ENCODE results near the gene MANSC4. TPM values are rescaled to one million over a fixed set of nuclear protein-coding genes. Genes with fewer than 3 reads are reported as not detected.

The MANSC4 gene
- not detected for total RNA-seq

DNA sequence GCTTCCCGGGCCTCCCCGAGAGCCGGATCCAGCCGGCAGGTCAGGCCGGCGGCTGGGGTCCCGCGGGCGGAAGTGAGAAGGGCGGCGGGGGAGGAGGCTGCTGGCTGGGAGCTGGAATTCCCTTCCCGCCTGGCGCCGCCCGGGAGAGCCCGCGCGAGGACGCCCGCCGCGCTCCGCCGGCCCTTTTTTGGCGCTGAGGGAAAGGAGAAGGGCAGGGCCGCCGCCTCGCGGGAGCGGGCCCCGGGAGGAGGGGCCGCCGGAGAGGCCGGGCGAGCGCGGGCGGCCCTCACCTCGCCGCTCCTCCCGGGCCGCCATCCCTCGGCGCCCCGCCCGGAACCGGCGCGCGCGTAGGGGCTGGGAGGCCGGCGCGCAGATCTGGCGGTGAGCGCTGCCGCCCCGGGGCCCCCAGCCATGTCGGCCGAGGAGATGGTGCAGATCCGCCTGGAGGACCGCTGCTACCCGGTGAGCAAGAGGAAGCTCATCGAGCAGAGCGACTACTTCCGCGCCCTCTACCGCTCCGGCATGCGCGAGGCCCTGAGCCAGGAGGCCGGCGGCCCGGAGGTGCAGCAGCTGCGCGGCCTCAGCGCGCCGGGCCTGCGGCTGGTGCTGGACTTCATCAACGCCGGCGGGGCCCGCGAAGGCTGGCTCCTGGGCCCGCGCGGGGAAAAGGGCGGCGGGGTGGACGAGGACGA lies at the start of gene MANSC4, which contains the start of gene KLHL42:
Gene MANSC4 (minus strand): TSS at position 317 of the 692 bp plus-strand sequence. CDS start 8,960 bp downstream, outside the sequence.
Gene KLHL42 (plus strand): TSS at position 314 of the 692 bp plus-strand sequence. CDS start 98 bp downstream, at position 412.
- H3K4me1 ChIP-seq (ENCODE audit: control insufficient read depth in 3 of 3, insufficient read depth in 3 of 3, low read length in 3 of 3): peaks cover 12 to 19% (median 19%) of the 10 kb centered on the region in 3 donors
- H3K36me3 ChIP-seq (ENCODE audit: control insufficient read depth in 3 of 3, insufficient read depth in 3 of 3, low read length in 3 of 3): peaks cover 0 to 3% (median 0%) of the 10 kb centered on the region in 3 donors
- peak within 1 kb of the TSS; percentile 88 to 90 (median 88) for H3K4me3 ChIP-seq (ENCODE audit: low read length in 3 of 3)
- H3K27ac ChIP-seq (ENCODE audit: low read depth, low read length): peak within 1 kb of the TSS; percentile 37
- no peaks in the 10 kb centered on the region for H3K9me3 ChIP-seq (ENCODE audit: control insufficient read depth in 3 of 3, low read length in 3 of 3)
- H3K9ac ChIP-seq (ENCODE audit: low read depth in 1 of 3, low read length in 3 of 3): peak within 1 kb of the TSS; percentile 69 to 89 (median 85)
- no peaks in the 10 kb centered on the region for H3K27me3 ChIP-seq (ENCODE audit: control insufficient read depth in 3 of 3, insufficient read depth in 3 of 3, low read length in 3 of 3)

- no peak overlapping the region for H3K4me3 ChIP-seq (ENCODE audit: low read length in 3 of 3)
- no peak overlapping the region for H3K27ac ChIP-seq (ENCODE audit: low read depth, low read length)
- H3K27me3 ChIP-seq (ENCODE audit: control insufficient read depth in 3 of 3, insufficient read depth in 3 of 3, low read length in 3 of 3): peaks cover 0 to 2% (median 0%) of the 10 kb centered on the region in 3 donors
- H3K36me3 ChIP-seq (ENCODE audit: control insufficient read depth in 3 of 3, insufficient read depth in 3 of 3, low read length in 3 of 3): no peaks in the 10 kb centered on the region
- H3K9me3 ChIP-seq (ENCODE audit: control insufficient read depth in 3 of 3, low read length in 3 of 3): no peaks in the 10 kb centered on the region
- no peak overlapping the region for H3K9ac ChIP-seq (ENCODE audit: low read depth in 1 of 3, low read length in 3 of 3)
- no peaks in the 10 kb centered on the region for H3K4me1 ChIP-seq (ENCODE audit: control insufficient read depth in 3 of 3, insufficient read depth in 3 of 3, low read length in 3 of 3)
These were observed 48.2 kb upstream of the MANSC4 start for GRCh38 chr12:27828196-27828595.

DNA sequence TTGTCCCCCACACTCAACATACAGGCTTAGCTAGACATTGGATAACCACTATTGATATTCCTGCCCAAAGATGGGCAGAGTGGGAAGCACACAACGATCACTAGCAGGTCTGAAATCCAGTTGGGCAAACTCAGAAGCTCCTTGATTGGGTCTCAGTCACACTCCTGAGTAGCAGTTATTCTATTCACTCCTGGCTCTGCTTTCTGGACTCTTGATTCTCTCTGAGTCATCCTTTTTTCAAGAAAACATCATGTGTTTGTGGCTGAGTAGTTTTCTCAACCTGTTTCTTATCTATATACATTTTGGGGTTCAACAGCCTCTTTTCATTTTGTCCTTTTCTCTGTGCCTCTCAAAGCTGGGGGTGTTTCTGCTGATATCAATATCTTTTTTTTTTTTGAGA lies 46.0 kb upstream of the MANSC4 start:
- Histone ChIP-seq H3K4me1 (ENCODE audit: control insufficient read depth in 3 of 3, insufficient read depth in 3 of 3, low read length in 3 of 3) (peaks cover 0 to 3% (median 0%) of the 10 kb centered on the region in 3 donors), H3K27ac (ENCODE audit: low read depth, low read length) (no peak overlapping the region), H3K9me3 (ENCODE audit: control insufficient read depth in 3 of 3, low read length in 3 of 3) (no peaks in the 10 kb centered on the region), H3K27me3 (ENCODE audit: control insufficient read depth in 3 of 3, insufficient read depth in 3 of 3, low read length in 3 of 3) (peaks cover 0 to 3% (median 0%) of the 10 kb centered on the region in 3 donors), H3K9ac (ENCODE audit: low read depth in 1 of 3, low read length in 3 of 3) (no peak overlapping the region), H3K36me3 (ENCODE audit: control insufficient read depth in 3 of 3, insufficient read depth in 3 of 3, low read length in 3 of 3) (no peaks in the 10 kb centered on the region), H3K4me3 (ENCODE audit: low read length in 3 of 3) (no peak overlapping the region)

DNA sequence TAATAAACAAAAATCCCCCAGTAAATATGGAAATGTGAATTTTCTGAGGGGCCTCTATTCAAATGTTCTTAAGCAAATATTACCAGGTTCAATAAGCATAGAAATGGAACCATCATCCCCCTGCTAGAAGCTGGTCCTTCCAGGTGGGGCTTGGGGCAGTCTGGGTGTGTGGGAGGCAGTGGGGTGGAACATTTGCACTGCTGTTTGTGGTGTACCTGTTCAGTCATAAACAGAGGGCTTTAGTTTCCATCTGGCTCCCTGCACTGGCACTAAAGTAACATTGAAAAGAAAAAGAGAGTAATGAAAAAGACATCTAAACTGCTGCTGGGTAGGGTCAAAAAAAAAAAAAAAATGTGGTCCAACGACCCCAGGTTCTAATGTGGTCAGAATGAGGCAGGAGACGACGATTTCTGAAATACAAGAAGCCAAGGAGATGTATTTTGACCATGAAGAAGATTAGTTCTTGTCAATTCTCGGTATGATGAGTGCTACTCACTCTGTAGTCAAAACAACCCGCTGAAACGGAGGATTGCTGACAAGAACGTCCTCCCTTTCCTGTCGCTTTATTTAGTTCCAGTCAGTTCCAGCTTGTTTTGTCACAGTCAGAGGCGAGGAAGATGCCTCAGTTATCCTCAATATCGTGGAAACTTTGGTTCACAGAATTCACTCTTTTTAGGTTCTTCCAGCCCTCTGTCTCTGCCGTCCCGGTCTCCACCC lies 44.2 kb upstream of the MANSC4 start:
- Histone ChIP-seq H3K9me3 (ENCODE audit: control insufficient read depth in 3 of 3, low read length in 3 of 3) (no peaks in the 10 kb centered on the region), H3K27ac (ENCODE audit: low read depth, low read length) (no peak overlapping the region), H3K9ac (ENCODE audit: low read depth in 1 of 3, low read length in 3 of 3) (no peak overlapping the region), H3K27me3 (ENCODE audit: control insufficient read depth in 3 of 3, insufficient read depth in 3 of 3, low read length in 3 of 3) (peaks cover 0 to 3% (median 0%) of the 10 kb centered on the region in 3 donors), H3K36me3 (ENCODE audit: control insufficient read depth in 3 of 3, insufficient read depth in 3 of 3, low read length in 3 of 3) (no peaks in the 10 kb centered on the region), H3K4me3 (ENCODE audit: low read length in 3 of 3) (no peak overlapping the region), H3K4me1 (ENCODE audit: control insufficient read depth in 3 of 3, insufficient read depth in 3 of 3, low read length in 3 of 3) (peaks cover 0 to 3% (median 0%) of the 10 kb centered on the region in 3 donors)

DNA sequence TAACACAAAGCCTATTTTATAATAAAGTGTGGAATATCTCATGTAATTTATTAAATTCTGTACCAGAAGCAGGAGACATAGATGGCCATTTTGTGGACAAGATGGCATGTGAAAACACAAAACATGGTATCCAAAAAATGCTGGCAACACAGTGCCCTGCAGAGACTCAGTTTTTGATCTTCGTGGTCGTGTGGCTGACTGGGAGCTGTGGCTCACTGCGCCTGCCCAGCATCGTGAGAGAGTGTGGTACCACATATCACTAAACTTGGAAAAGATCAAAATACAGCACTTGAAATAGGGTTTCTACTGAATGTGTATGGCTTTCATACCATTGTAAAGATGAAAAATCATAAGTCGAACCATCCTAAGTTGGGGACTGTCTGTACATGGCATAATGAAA lies 43.0 kb upstream of the MANSC4 start:
- no peaks in the 10 kb centered on the region for H3K9me3 ChIP-seq (ENCODE audit: control insufficient read depth in 3 of 3, low read length in 3 of 3)
- H3K4me3 ChIP-seq (ENCODE audit: low read length in 3 of 3): no peak overlapping the region
- no peaks in the 10 kb centered on the region for H3K36me3 ChIP-seq (ENCODE audit: control insufficient read depth in 3 of 3, insufficient read depth in 3 of 3, low read length in 3 of 3)
- H3K27me3 ChIP-seq (ENCODE audit: control insufficient read depth in 3 of 3, insufficient read depth in 3 of 3, low read length in 3 of 3): peaks cover 0 to 3% (median 0%) of the 10 kb centered on the region in 3 donors
- no peak overlapping the region for H3K27ac ChIP-seq (ENCODE audit: low read depth, low read length)
- H3K9ac ChIP-seq (ENCODE audit: low read depth in 1 of 3, low read length in 3 of 3): no peak overlapping the region
- peaks cover 0 to 3% (median 0%) of the 10 kb centered on the region in 3 donors for H3K4me1 ChIP-seq (ENCODE audit: control insufficient read depth in 3 of 3, insufficient read depth in 3 of 3, low read length in 3 of 3)

GRCh38 chr12:27822076-27822712 lies 42.2 kb upstream of the MANSC4 start:
- H3K27ac ChIP-seq (ENCODE audit: low read depth, low read length): no peak overlapping the region
- peaks cover 0 to 3% (median 0%) of the 10 kb centered on the region in 3 donors for H3K4me1 ChIP-seq (ENCODE audit: control insufficient read depth in 3 of 3, insufficient read depth in 3 of 3, low read length in 3 of 3)
- no peak overlapping the region for H3K9ac ChIP-seq (ENCODE audit: low read depth in 1 of 3, low read length in 3 of 3)
- peaks cover 0 to 3% (median 0%) of the 10 kb centered on the region in 3 donors for H3K27me3 ChIP-seq (ENCODE audit: control insufficient read depth in 3 of 3, insufficient read depth in 3 of 3, low read length in 3 of 3)
- no peaks in the 10 kb centered on the region for H3K9me3 ChIP-seq (ENCODE audit: control insufficient read depth in 3 of 3, low read length in 3 of 3)
- no peaks in the 10 kb centered on the region for H3K36me3 ChIP-seq (ENCODE audit: control insufficient read depth in 3 of 3, insufficient read depth in 3 of 3, low read length in 3 of 3)
- H3K4me3 ChIP-seq (ENCODE audit: low read length in 3 of 3): no peak overlapping the region

DNA sequence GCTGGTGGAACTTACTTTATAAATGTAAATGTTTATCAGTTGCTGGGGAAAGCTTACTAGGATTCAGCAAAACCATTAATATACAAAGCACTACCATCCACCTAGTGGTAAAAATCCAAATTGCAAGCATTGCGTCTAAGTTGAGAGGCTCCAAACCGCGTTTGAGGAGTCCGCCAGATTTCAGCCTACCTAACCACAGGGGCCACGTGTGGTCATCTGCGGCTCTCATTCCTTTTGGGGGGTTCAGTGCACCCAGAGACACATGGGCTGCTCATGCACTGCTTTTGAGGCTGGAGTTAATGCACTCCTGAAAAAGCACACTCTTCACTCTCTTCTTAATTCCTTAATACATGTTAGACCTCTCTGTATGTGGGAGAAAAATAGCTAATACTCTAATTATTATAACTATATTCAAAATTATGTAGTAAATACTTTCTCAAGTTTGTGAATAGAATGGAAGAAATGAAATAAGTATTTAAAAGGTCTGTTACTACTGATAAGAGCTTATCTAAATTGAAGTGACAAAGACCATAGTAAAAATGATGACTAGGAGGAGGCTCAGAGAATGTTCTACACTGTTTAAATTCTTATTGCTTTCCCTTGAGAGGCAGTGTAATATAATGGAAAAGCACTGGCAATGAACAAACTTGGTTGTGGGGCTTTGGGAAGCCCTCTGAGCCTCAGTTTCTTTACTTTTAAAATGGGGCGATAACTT lies 41.4 kb upstream of the MANSC4 start:
- Histone ChIP-seq H3K9ac (ENCODE audit: low read depth in 1 of 3, low read length in 3 of 3) (no peak overlapping the region), H3K4me3 (ENCODE audit: low read length in 3 of 3) (peak overlapping the region in 1 of 3 donors; percentile 35), H3K9me3 (ENCODE audit: control insufficient read depth in 3 of 3, low read length in 3 of 3) (no peaks in the 10 kb centered on the region), H3K36me3 (ENCODE audit: control insufficient read depth in 3 of 3, insufficient read depth in 3 of 3, low read length in 3 of 3) (no peaks in the 10 kb centered on the region), H3K27ac (ENCODE audit: low read depth, low read length) (no peak overlapping the region), H3K4me1 (ENCODE audit: control insufficient read depth in 3 of 3, insufficient read depth in 3 of 3, low read length in 3 of 3) (peaks cover 0 to 3% (median 0%) of the 10 kb centered on the region in 3 donors), H3K27me3 (ENCODE audit: control insufficient read depth in 3 of 3, insufficient read depth in 3 of 3, low read length in 3 of 3) (peaks cover 0 to 3% (median 0%) of the 10 kb centered on the region in 3 donors)

- H3K9ac ChIP-seq (ENCODE audit: low read depth in 1 of 3, low read length in 3 of 3): no peak overlapping the region
- peaks cover 0 to 3% (median 0%) of the 10 kb centered on the region in 3 donors for H3K4me1 ChIP-seq (ENCODE audit: control insufficient read depth in 3 of 3, insufficient read depth in 3 of 3, low read length in 3 of 3)
- H3K27ac ChIP-seq (ENCODE audit: low read depth, low read length): no peak overlapping the region
These were observed 40.5 kb upstream of the MANSC4 start for GRCh38 chr12:27820564-27820963.

GRCh38 chr12:27818401-27818918 lies 38.4 kb upstream of the MANSC4 start:
- Histone ChIP-seq H3K4me1 (ENCODE audit: control insufficient read depth in 3 of 3, insufficient read depth in 3 of 3, low read length in 3 of 3) (peaks cover 0 to 3% (median 0%) of the 10 kb centered on the region in 3 donors), H3K4me3 (ENCODE audit: low read length in 3 of 3) (no peak overlapping the region), H3K9ac (ENCODE audit: low read depth in 1 of 3, low read length in 3 of 3) (no peak overlapping the region), H3K27ac (ENCODE audit: low read depth, low read length) (no peak overlapping the region), H3K36me3 (ENCODE audit: control insufficient read depth in 3 of 3, insufficient read depth in 3 of 3, low read length in 3 of 3) (no peaks in the 10 kb centered on the region), H3K9me3 (ENCODE audit: control insufficient read depth in 3 of 3, low read length in 3 of 3) (no peaks in the 10 kb centered on the region), H3K27me3 (ENCODE audit: control insufficient read depth in 3 of 3, insufficient read depth in 3 of 3, low read length in 3 of 3) (peaks cover 0 to 3% (median 0%) of the 10 kb centered on the region in 3 donors)

More at GRCh38 chr12:27820564-27820963, 40.5 kb upstream of the MANSC4 start:
- no peaks in the 10 kb centered on the region for H3K9me3 ChIP-seq (ENCODE audit: control insufficient read depth in 3 of 3, low read length in 3 of 3)
- H3K27me3 ChIP-seq (ENCODE audit: control insufficient read depth in 3 of 3, insufficient read depth in 3 of 3, low read length in 3 of 3): peaks cover 0 to 3% (median 0%) of the 10 kb centered on the region in 3 donors
- H3K36me3 ChIP-seq (ENCODE audit: control insufficient read depth in 3 of 3, insufficient read depth in 3 of 3, low read length in 3 of 3): no peaks in the 10 kb centered on the region
- no peak overlapping the region for H3K4me3 ChIP-seq (ENCODE audit: low read length in 3 of 3)
